Calu3 (cell line): ENCODE data around the gene ZFP62. TPM values are rescaled to one million over a fixed set of nuclear protein-coding genes. Genes with fewer than 3 reads are reported as not detected.

Experiments
- total RNA-seq: library from RNA; stranded (reverse); gene quantifications from 2 replicates; pipeline ENCODE4 v1.2.3, GENCODE V29; 2022

The ZFP62 gene
- total RNA-seq, 1 experiment from 2014 or later = 46.4 TPM

Other genes starting within 250 kb of the ZFP62 start
- gene FLT4, start 211.7 kb downstream of the ZFP62 start, total RNA-seq = not detected in 2 replicates
- not detected in 2 replicates for gene OR2Y1, start 121.2 kb downstream of the ZFP62 start, total RNA-seq
- gene MGAT1, start 58.5 kb downstream of the ZFP62 start, total RNA-seq = 77.5 and 86.4 TPM in 2 replicates
- gene BTNL8, start 37.9 kb upstream of the ZFP62 start, total RNA-seq = not detected in 2 replicates
- gene BTNL3, start 127.6 kb upstream of the ZFP62 start, total RNA-seq = not detected in 2 replicates
- 5.0 and 5.8 TPM in 2 replicates for gene BTNL9, start 179.0 kb upstream of the ZFP62 start, total RNA-seq